Effector memory CD4-positive, alpha-beta T cell (primary cell): ENCODE data around the gene OS9.

Experiments
- DNase-seq, 3 donors: peaks; one replicate each; pipeline ENCODE4 v3.0.0-alpha.2; 2020
- H3K27ac ChIP-seq: 2 replicates; pipeline ENCODE4 v1.7.0; 2013; ENCODE audit warnings: mild to moderate bottlenecking, low read length, moderate library complexity; ENCODE audit not compliant: insufficient read depth, poor library complexity, severe bottlenecking
- H3K27me3 ChIP-seq: replicated peaks from 2 replicates; pipeline ENCODE4 v1.7.0; 2013; ENCODE audit warnings: mild to moderate bottlenecking, low read length; ENCODE audit not compliant: insufficient read depth, control insufficient read depth, poor library complexity, severe bottlenecking
- H3K36me3 ChIP-seq: 2 replicates; pipeline ENCODE4 v1.7.0; 2013; ENCODE audit warnings: mild to moderate bottlenecking, low read length, moderate library complexity; ENCODE audit not compliant: control insufficient read depth, insufficient read depth
- H3K4me1 ChIP-seq: 2 replicates; pipeline ENCODE4 v1.7.0; 2013; ENCODE audit warnings: low read length, mild to moderate bottlenecking; ENCODE audit not compliant: control insufficient read depth, insufficient read depth, poor library complexity, severe bottlenecking
- H3K4me3 ChIP-seq: 2 replicates; pipeline ENCODE4 v1.7.0; 2013; ENCODE audit warnings: low read length, low read depth, mild to moderate bottlenecking; ENCODE audit not compliant: insufficient read depth, poor library complexity, severe bottlenecking
- H3K9me3 ChIP-seq: 2 replicates; pipeline ENCODE4 v1.7.0; 2013; ENCODE audit warnings: mild to moderate bottlenecking, low read length, moderate library complexity; ENCODE audit not compliant: control insufficient read depth

Gene OS9

DNA sequence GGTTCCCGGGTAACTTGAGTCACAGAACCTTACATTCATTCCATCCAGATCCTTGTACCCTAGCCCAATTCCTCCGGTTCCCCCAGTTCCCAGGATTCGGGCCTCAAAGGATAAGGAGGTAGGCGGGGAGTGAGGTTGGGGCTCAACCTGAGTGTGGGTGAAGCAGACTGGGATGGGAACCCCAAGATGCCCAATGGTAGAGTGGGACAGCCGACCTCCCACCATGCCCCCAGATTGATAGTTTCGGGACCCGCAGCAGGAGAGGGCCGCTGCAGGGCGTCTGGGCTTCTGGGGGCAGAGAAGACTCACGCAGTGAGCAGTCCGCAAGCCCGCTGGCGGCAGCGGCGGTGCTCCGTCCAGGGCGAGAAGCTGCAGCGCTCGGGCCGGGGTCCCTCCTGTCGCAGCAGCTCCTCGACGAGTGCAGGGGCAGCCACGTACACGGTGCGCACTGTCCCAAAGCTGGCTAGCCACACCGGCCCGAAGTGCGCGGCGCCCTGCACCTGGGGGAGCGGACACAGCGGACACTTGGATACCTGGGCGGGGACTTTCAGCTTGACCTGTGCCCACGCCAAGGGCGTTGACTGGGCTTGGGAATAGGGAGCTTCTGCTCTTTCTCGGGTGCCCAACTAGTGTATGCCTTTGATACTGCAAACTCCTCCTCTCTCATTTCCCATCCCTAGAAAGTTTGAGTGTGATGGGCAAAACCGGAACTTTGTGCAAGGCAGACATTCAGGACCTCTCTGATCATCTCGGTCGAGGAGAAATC lies 71.9 kb downstream of the OS9 start:
- peak overlapping the region; percentile 68 for H3K4me3 ChIP-seq
- H3K27ac ChIP-seq: no peak overlapping the region
- H3K4me1 ChIP-seq: peaks cover 29% of the 10 kb centered on the region
- no peaks in the 10 kb centered on the region for H3K9me3 ChIP-seq
- DNase-seq: no peak
- H3K36me3 ChIP-seq: peaks cover 3% of the 10 kb centered on the region
- peaks cover 19% of the 10 kb centered on the region for H3K27me3 ChIP-seq

DNA sequence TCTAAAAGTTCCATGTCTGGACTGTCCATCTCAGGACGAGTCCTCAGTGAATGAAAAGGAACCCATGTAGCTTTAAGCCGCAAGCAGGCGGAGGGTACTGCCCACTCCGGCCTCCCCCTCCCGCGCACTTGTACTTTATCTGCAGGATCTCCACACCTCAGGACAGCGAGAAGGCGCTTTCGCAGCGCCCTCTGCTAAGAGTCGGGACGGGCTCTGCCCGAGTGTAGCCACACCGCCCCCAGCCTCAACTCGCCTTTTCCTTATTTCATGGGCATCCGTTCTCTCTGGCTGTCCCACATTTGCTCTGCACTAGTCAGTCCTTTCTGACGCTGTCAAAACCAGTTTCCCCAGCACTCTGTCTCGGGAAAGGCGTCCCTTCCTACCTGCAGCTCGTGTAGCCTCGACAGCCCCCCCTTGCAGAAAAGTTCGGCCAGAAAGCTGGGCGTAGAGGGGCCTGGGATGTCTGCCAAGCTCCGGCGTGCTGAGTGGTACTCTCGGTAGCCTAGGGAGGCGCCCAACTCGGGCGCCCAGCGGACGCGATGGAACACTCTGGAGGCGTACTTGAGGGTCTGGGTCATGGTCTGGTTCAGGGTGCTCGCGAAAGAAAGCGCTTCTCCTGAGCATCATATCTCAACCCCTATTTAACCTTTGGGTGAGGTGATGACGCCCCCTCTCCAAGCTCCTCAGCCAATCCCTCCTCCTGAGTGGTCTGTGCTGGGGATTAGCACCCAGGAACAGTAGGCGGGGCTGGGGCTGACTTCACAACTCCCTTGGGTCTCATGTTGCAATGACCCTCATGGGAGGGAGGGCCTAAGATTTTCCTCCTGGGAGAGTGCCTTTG lies 72.8 kb downstream of the OS9 start, which contains the start of gene CYP27B1:
TSS of gene CYP27B1 (minus strand) at position 615 of the 841 bp plus-strand sequence. CDS start at position 578, 37 bp downstream.
- Histone ChIP-seq H3K27me3 (peaks cover 19% of the 10 kb centered on the region), H3K27ac (no peak within 1 kb of the TSS), H3K9me3 (no peaks in the 10 kb centered on the region), H3K4me3 (peak within 1 kb of the TSS; percentile 68), H3K36me3 (peaks cover 3% of the 10 kb centered on the region), H3K4me1 (peaks cover 29% of the 10 kb centered on the region)
- no peak for DNase-seq

DNA sequence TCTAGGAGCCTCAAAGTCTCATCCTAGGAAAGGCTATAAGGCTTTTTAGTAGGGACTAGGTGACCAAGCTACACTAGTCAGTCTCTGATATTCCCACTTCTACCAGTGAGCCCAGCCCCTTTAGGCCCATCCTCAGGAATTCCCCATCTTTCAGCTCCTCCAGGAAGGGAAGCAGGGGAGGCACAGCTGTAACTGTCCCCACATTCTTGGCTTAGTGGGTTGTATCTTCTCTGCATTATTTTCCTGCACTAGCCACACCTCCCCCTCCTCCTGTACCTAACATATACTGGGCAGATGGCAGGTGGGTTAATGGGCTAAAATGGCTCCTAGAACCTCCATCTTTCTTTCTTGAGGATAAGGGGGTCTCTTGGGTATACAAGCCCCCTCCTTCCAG lies 73.4 kb downstream of the OS9 start:
- peaks cover 29% of the 10 kb centered on the region for H3K4me1 ChIP-seq
- peaks cover 19% of the 10 kb centered on the region for H3K27me3 ChIP-seq
- H3K36me3 ChIP-seq: peaks cover 3% of the 10 kb centered on the region
- no peaks in the 10 kb centered on the region for H3K9me3 ChIP-seq
- no peak overlapping the region for H3K27ac ChIP-seq
- no peak for DNase-seq
- no peak overlapping the region for H3K4me3 ChIP-seq

DNA sequence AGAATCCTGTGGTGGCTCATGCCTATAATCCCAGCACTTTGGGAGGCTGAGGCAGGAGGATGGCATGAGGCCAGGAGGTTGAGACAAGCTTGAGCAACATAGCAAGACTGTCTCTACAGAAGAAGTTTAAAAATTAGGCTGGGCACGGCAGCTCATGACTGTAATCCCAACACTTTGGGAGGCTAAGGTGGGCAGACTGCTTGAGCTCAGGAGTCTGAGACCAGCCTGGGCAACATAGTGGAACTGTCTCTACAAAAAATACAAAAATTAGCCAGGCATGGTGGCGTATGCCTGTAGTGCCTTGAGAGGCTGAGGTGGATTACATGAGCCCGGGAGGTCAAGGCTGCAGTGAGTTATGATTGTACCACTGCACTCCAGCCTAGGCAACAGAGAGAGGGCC lies 73.9 kb downstream of the OS9 start:
- H3K27ac ChIP-seq: no peak overlapping the region
- H3K9me3 ChIP-seq: no peaks in the 10 kb centered on the region
- H3K4me1 ChIP-seq: peaks cover 31% of the 10 kb centered on the region
- H3K36me3 ChIP-seq: peaks cover 3% of the 10 kb centered on the region
- H3K27me3 ChIP-seq: peaks cover 19% of the 10 kb centered on the region
- no peak overlapping the region for H3K4me3 ChIP-seq
- no peak for DNase-seq

DNA sequence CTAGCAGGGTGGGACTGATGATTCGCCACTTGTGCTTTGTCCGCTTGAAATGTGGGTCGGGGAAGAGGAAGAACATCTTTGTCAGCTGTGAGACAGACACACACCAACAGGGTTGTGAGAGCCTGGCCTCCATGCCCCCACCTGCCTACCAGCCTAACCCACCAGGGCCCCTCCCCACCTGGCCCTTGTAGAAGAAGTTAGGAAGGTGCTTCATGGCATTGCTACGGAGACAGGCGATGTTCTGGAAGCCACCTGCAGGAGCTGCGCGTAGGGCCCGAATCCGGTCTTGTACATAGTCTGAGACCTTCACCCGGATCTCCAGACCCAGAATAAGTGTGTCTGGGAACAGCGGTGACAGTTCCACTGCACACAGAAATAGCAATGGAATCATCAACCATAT lies 75.7 kb downstream of the OS9 start:
- Histone ChIP-seq H3K36me3 (peaks cover 3% of the 10 kb centered on the region), H3K27me3 (peaks cover 14% of the 10 kb centered on the region), H3K9me3 (no peaks in the 10 kb centered on the region), H3K4me1 (peaks cover 27% of the 10 kb centered on the region), H3K27ac (no peak overlapping the region), H3K4me3 (no peak overlapping the region)
- no peak for DNase-seq

DNA sequence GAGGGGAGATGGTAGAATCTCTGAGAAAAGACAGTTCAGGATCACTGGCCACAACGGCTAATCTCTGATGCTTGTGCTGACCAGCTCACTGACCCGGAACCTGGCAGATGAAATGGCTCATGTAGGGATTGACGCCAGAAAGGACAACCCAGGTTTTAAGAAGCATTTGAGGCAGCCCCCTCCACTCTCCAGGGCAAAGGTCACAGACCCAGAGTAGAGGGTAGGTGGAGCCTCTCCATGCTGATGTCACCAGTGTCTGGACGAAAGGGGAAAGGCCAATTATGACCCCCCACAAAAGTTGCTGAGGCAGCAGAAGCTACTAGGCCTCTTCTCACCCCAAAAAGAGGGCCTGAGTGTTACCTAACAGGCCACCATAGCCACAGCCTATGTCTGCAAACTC lies 76.8 kb downstream of the OS9 start:
- DNase-seq: no peak
- Histone ChIP-seq H3K36me3 (peaks cover 3% of the 10 kb centered on the region), H3K27ac (peak overlapping the region; percentile 76), H3K9me3 (no peaks in the 10 kb centered on the region), H3K27me3 (peaks cover 10% of the 10 kb centered on the region), H3K4me1 (peaks cover 16% of the 10 kb centered on the region), H3K4me3 (no peak overlapping the region)
